Gastrocnemius medialis (tissue), 4 donors: ENCODE data around the gene GNB1L.

Experiments
- POLR2A ChIP-seq, 2 donors: fragments of 450-650 bp; IDR thresholded peaks; one replicate each; pipeline ENCODE4 v1.6.1; 2017; ENCODE audit warnings: antibody characterized with exemption in 2 of 2, mild to moderate bottlenecking in 2 of 2, moderate library complexity in 2 of 2
- TF ChIP-seq, protein P1 (sequence below), 5 experiments: fragments of 450-650 bp in 3 of 5; fragments of 200-600 bp in 2 of 5; sonication (generic) in 2 of 5; IDR thresholded peaks in 4 of 5; conservative IDR thresholded peaks in 1 of 5; 1 replicate in 4 of 5; 2 replicates in 1 of 5; pipeline ENCODE4 v1.5.1; 2016 to 2019; ENCODE audit warnings: antibody characterized with exemption in 5 of 5, mild to moderate bottlenecking in 3 of 5, moderate library complexity in 3 of 5

DNA sequence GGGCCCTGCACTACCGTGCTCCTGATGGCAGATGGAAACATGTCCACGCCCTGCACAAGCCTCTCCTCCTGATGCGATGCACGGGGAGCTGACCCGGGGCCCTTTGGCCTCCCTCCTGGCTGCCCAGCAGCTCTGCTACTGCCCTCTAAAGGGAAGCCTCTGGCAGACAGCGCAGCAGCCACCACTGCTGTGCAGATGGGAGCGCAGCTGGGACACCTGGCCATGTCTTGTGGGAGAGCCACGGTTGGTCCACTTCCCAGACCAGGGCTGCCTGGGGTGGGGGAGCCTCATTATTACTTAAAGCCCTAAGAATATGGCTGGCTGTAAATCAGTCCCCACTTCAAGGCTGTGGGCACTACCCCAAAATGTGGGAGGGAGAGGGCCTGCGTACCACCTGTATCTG is 55.8 kb downstream of the GNB1L start:
- TF ChIP-seq, protein P1, sequence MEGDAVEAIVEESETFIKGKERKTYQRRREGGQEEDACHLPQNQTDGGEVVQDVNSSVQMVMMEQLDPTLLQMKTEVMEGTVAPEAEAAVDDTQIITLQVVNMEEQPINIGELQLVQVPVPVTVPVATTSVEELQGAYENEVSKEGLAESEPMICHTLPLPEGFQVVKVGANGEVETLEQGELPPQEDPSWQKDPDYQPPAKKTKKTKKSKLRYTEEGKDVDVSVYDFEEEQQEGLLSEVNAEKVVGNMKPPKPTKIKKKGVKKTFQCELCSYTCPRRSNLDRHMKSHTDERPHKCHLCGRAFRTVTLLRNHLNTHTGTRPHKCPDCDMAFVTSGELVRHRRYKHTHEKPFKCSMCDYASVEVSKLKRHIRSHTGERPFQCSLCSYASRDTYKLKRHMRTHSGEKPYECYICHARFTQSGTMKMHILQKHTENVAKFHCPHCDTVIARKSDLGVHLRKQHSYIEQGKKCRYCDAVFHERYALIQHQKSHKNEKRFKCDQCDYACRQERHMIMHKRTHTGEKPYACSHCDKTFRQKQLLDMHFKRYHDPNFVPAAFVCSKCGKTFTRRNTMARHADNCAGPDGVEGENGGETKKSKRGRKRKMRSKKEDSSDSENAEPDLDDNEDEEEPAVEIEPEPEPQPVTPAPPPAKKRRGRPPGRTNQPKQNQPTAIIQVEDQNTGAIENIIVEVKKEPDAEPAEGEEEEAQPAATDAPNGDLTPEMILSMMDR (IDR thresholded peaks at IDR 0.05 in 4 of 5, conservative IDR thresholded peaks at IDR 0.05 in 1 of 5), result no peak
- no peak for TF ChIP-seq POLR2A (IDR thresholded peaks at IDR 0.05)
